Measurements from ENCODE around the gene EPGN. TPM values are rescaled to one million over a fixed set of nuclear protein-coding genes. Genes with fewer than 3 reads are reported as not detected.

EPGN gene
- total RNA-seq (2014; rRNA removed; shearing (Covaris generic)), result not detected in 2 replicates

GRCh38 chr4:74308215-74308614, at the start of gene EPGN:
Gene EPGN, plus strand, starts transcription at chr4:74308470. Its CDS starts 64 bp downstream, at chr4:74308534.
- no peak within 1 kb of the TSS for H3K4me3 ChIP-seq (ENCODE audit: insufficient read depth, low read depth, low read length)
- DNase-seq, result no peak

DNA sequence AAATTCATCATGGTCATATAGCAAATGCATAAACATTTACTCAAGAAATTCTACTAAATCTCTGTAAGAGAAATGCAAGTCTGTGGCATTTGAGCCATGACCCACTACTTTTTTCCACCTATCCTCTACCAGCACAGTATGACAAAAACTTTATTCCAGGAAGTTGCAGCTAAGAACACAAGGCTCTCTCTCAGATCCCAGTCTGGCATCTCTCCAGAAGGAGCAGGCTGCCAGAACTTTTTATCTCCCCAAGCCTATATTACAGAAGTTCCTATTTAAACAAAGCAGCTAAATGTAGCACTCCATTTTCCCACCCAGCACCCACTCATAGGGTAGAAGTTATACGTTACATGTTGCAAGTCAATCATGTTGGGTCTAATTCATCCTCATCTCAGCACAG, 49.3 kb upstream of the EPGN start:
- no peaks in the 10 kb centered on the region for H3K36me3 ChIP-seq (replicated peaks; ENCODE audit: control insufficient read depth, insufficient read depth, low read length)
- no peaks in the 10 kb centered on the region for H3K27me3 ChIP-seq (ENCODE audit: control insufficient read depth, insufficient read depth, low read length)
- DNase-seq, result no peak
- no peak overlapping the region for H3K4me3 ChIP-seq (ENCODE audit: insufficient read depth, low read depth, low read length)

More at GRCh38 chr4:74308215-74308614, at the start of gene EPGN:
- Histone ChIP-seq H3K27me3 (ENCODE audit: control insufficient read depth, insufficient read depth, low read length) (no peaks in the 10 kb centered on the region), H3K36me3 (replicated peaks; ENCODE audit: control insufficient read depth, insufficient read depth, low read length) (no peaks in the 10 kb centered on the region)

GRCh38 chr4:74260036-74260435, 48.2 kb upstream of the EPGN start:
- Histone ChIP-seq H3K27me3 (ENCODE audit: control insufficient read depth, insufficient read depth, low read length) (no peaks in the 10 kb centered on the region), H3K4me3 (ENCODE audit: insufficient read depth, low read depth, low read length) (no peak overlapping the region), H3K36me3 (replicated peaks; ENCODE audit: control insufficient read depth, insufficient read depth, low read length) (no peaks in the 10 kb centered on the region)
- no peak for DNase-seq

DNA sequence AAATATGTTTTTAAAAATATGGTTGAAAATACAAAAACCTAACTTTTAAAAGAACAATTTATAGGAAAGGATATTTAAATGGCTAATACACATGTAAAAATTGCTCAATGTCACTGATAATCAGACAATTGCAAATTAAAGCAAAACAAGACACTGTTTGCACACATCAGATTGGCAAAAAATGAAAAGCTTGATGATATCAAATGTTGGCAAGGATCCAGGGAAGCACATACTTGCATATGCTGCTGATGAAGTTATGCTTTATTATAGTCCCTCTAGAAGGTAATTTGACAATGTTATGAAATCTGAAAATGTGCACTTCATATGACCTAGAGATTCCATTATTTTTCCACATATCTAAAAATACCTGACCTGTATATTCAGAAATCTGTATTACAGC, 45.7 kb upstream of the EPGN start:
- Histone ChIP-seq H3K4me3 (ENCODE audit: insufficient read depth, low read depth, low read length) (no peak overlapping the region), H3K27me3 (ENCODE audit: control insufficient read depth, insufficient read depth, low read length) (no peaks in the 10 kb centered on the region), H3K36me3 (replicated peaks; ENCODE audit: control insufficient read depth, insufficient read depth, low read length) (no peaks in the 10 kb centered on the region)
- no peak for DNase-seq

GRCh38 chr4:74263551-74263950, 44.7 kb upstream of the EPGN start:
- Histone ChIP-seq H3K27me3 (ENCODE audit: control insufficient read depth, insufficient read depth, low read length) (no peaks in the 10 kb centered on the region), H3K4me3 (ENCODE audit: insufficient read depth, low read depth, low read length) (no peak overlapping the region), H3K36me3 (replicated peaks; ENCODE audit: control insufficient read depth, insufficient read depth, low read length) (no peaks in the 10 kb centered on the region)
- DNase-seq, result no peak

- Histone ChIP-seq H3K4me3 (ENCODE audit: insufficient read depth, low read depth, low read length) (no peak overlapping the region), H3K36me3 (replicated peaks; ENCODE audit: control insufficient read depth, insufficient read depth, low read length) (no peaks in the 10 kb centered on the region), H3K27me3 (ENCODE audit: control insufficient read depth, insufficient read depth, low read length) (no peaks in the 10 kb centered on the region)
- DNase-seq, result no peak
Observed at GRCh38 chr4:74266081-74266480, 42.2 kb upstream of the EPGN start.

GRCh38 chr4:74267998-74268606, 40.2 kb upstream of the EPGN start:
- H3K27me3 ChIP-seq (ENCODE audit: control insufficient read depth, insufficient read depth, low read length), result no peaks in the 10 kb centered on the region
- no peaks in the 10 kb centered on the region for H3K36me3 ChIP-seq (replicated peaks; ENCODE audit: control insufficient read depth, insufficient read depth, low read length)
- no peak for DNase-seq
- H3K4me3 ChIP-seq (ENCODE audit: insufficient read depth, low read depth, low read length), result no peak overlapping the region

DNA sequence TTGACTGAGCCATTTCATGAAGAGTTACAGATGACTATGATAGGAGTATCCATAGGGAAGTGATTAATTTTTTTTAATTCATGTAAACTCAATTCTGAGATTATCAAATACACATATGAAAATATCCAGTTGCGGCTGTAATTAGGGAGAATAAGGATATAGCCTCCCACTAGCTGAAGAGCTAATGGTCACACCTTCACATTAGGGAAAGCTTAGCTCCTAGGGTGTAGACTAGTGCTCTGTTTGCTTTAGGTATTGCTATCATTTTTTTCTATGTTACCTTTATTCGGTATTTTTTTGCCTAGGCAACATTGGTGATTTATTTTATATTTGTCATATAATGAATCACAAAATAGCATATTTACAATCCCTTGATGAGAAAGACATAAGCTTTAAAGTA, 39.6 kb upstream of the EPGN start:
- DNase-seq, result no peak
- Histone ChIP-seq H3K36me3 (replicated peaks; ENCODE audit: control insufficient read depth, insufficient read depth, low read length) (no peaks in the 10 kb centered on the region), H3K27me3 (ENCODE audit: control insufficient read depth, insufficient read depth, low read length) (no peaks in the 10 kb centered on the region), H3K4me3 (ENCODE audit: insufficient read depth, low read depth, low read length) (no peak overlapping the region)

GRCh38 chr4:74278490-74278889, 29.8 kb upstream of the EPGN start:
- no peak overlapping the region for H3K4me3 ChIP-seq (ENCODE audit: insufficient read depth, low read depth, low read length)
- no peaks in the 10 kb centered on the region for H3K27me3 ChIP-seq (ENCODE audit: control insufficient read depth, insufficient read depth, low read length)
- no peak for DNase-seq
- no peaks in the 10 kb centered on the region for H3K36me3 ChIP-seq (replicated peaks; ENCODE audit: control insufficient read depth, insufficient read depth, low read length)

DNA sequence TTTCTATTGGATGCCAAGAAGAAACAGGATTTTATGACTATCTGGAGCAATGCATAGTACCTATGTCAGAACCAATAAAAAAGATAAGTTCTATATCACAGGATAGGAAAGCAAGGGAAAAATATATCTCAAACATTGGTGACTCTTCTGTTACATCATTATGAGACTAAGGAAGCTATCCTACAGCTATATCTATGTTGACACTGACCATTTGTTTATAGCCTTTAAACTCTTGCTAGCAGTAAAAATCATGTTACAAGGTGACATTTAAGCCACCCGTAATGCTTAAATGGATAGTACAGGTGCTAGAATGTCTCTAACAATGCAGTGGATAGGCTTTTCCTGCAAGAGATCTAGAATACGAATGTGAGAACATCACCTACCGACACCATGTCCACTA, 28.6 kb upstream of the EPGN start:
- DNase-seq, result no peak
- no peaks in the 10 kb centered on the region for H3K36me3 ChIP-seq (replicated peaks; ENCODE audit: control insufficient read depth, insufficient read depth, low read length)
- H3K4me3 ChIP-seq (ENCODE audit: insufficient read depth, low read depth, low read length), result no peak overlapping the region
- H3K27me3 ChIP-seq (ENCODE audit: control insufficient read depth, insufficient read depth, low read length), result no peaks in the 10 kb centered on the region

GRCh38 chr4:74282926-74283325, 25.3 kb upstream of the EPGN start:
- no peak for DNase-seq
- H3K36me3 ChIP-seq (replicated peaks; ENCODE audit: control insufficient read depth, insufficient read depth, low read length), result no peaks in the 10 kb centered on the region
- no peak overlapping the region for H3K4me3 ChIP-seq (ENCODE audit: insufficient read depth, low read depth, low read length)
- no peaks in the 10 kb centered on the region for H3K27me3 ChIP-seq (ENCODE audit: control insufficient read depth, insufficient read depth, low read length)

DNA sequence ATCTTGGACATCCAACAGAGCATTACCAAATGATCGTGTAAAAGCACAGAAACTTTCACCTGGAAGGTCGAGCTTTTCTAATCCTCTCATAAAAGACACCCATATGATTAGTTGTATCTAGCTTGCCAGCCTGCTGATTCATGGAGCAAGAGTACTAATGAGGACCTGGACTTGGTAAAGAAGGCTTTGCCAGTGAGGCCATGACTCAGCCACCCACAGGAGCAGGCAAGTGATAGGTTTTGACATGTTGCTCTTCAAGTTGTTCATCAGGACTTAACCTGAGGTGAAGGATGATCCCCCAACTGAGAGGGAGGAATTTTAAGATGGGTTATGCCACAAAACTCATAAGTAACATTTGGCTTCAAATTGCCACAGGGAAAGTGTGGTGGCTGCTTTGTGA, 24.7 kb upstream of the EPGN start:
- no peak for DNase-seq

DNA sequence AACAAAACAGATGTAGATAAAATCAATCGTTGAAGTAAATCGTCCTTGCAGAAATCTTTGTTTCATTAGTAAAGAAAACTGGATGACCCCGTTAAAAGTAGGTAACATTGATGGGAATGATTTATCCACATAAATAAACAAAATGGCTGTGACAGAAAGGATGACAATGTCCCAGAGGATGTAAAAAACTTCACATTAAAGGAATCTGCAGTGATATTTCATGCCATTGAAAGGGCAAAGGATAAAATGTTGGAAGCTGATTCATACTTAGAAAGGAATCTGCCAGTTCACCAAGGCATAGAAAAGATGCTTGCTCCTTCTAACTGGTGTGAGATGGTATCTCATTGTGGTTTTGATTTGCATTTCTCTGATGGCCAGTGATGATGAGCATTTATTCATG, 24.2 kb upstream of the EPGN start:
- DNase-seq, result no peak
- Histone ChIP-seq H3K4me3 (ENCODE audit: insufficient read depth, low read depth, low read length) (no peak overlapping the region), H3K27me3 (ENCODE audit: control insufficient read depth, insufficient read depth, low read length) (no peaks in the 10 kb centered on the region), H3K36me3 (replicated peaks; ENCODE audit: control insufficient read depth, insufficient read depth, low read length) (no peaks in the 10 kb centered on the region)

More for the DNA sequence above, 24.7 kb upstream of the EPGN start:
- Histone ChIP-seq H3K36me3 (replicated peaks; ENCODE audit: control insufficient read depth, insufficient read depth, low read length) (no peaks in the 10 kb centered on the region), H3K27me3 (ENCODE audit: control insufficient read depth, insufficient read depth, low read length) (no peaks in the 10 kb centered on the region), H3K4me3 (ENCODE audit: insufficient read depth, low read depth, low read length) (no peak overlapping the region)

- Histone ChIP-seq H3K27me3 (ENCODE audit: control insufficient read depth, insufficient read depth, low read length) (no peaks in the 10 kb centered on the region), H3K36me3 (replicated peaks; ENCODE audit: control insufficient read depth, insufficient read depth, low read length) (no peaks in the 10 kb centered on the region)
- no peak for DNase-seq
Observed at GRCh38 chr4:74287164-74287563, 21.1 kb upstream of the EPGN start.

DNA sequence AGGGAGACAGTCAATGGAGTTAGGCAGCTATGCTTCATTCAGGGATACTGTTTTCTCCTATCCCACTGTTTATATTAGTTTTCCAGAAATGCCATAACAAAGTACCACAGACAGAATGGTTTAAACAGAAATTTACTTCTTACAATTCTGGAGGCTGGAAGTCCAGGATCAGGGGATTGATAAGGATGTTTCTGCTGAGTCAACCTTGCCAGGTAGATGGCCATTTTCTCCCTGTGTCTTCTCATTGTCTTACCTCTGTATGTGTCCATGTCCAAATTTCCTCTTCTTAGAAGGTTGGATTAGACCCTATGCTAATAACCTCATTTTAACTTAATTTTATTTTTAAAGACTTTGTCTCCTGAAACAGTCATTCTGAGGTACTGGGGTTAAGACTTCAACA, 20.5 kb upstream of the EPGN start:
- no peaks in the 10 kb centered on the region for H3K36me3 ChIP-seq (replicated peaks; ENCODE audit: control insufficient read depth, insufficient read depth, low read length)
- no peak for DNase-seq
- H3K27me3 ChIP-seq (ENCODE audit: control insufficient read depth, insufficient read depth, low read length), result no peaks in the 10 kb centered on the region
- H3K4me3 ChIP-seq (ENCODE audit: insufficient read depth, low read depth, low read length), result no peak overlapping the region

More at GRCh38 chr4:74287164-74287563, 21.1 kb upstream of the EPGN start:
- H3K4me3 ChIP-seq (ENCODE audit: insufficient read depth, low read depth, low read length), result no peak overlapping the region

DNA sequence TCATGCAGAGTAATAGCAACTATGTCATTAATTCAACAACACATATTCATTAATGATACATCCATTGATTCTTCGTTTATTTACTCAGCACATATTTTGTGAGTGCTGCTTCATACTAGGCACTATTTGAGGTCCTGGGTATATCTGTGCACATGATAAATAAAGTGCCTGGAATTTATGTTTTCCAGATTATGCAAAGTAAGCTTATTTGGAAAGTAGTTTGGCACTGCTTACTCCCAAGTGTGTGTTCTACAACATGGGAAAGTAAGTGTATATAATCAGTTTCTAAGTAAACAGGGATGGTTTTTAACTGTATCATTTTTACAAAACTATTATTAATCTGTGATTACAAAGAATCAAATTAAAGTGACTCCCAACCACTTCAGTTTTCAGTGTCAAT, 16.8 kb upstream of the EPGN start:
- DNase-seq, result no peak

More for the DNA sequence above, 16.8 kb upstream of the EPGN start:
- no peaks in the 10 kb centered on the region for H3K27me3 ChIP-seq (ENCODE audit: control insufficient read depth, insufficient read depth, low read length)
- H3K4me3 ChIP-seq (ENCODE audit: insufficient read depth, low read depth, low read length), result no peak overlapping the region
- no peaks in the 10 kb centered on the region for H3K36me3 ChIP-seq (replicated peaks; ENCODE audit: control insufficient read depth, insufficient read depth, low read length)
